Activated naive CD4-positive, alpha-beta T cell treated with Interleukin-2 at 50 U/mL for 16 hours (primary cell): ENCODE results near the gene MAP4K4.

ENCODE experiments used
- DNase-seq: peaks from one replicate; pipeline ENCODE4 v3.0.0-alpha.2; 2020

Gene MAP4K4

DNA sequence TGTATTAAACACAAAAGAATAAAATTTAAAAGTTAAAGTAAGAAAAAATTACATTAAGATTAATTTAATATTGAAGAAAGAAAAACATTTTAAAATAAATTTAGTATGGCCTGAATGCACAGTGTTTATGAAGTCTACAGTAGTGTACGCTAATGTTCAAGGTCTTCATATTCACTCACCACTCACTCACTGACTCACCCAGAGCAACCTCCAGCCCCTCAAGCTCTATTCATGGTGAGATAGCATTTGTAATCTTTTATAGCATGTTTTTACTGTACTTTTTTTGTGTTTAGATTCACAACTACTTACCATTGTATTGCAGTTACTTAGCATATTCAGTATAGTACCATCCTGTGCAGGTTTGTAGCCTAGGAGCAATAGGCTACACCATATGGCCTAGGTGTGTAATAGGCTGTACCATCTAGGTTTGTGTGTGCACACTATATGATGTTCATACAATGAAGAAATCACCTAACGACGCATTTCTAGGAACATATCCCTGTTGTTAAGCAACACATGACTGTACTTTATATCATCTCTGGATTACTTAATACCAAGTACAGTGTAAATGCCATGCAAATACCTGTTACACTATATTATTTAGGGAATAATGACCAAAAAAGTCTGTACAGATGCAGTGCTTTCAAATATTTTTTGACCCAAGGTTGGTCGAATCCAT, 150.3 kb downstream of the MAP4K4 start:
- no peak for DNase-seq

- no peak for DNase-seq
Observed at GRCh38 chr2:101848769-101849410, 151.4 kb downstream of the MAP4K4 start.

GRCh38 chr2:101850450-101850849, 152.9 kb downstream of the MAP4K4 start:
- no peak for DNase-seq

DNA sequence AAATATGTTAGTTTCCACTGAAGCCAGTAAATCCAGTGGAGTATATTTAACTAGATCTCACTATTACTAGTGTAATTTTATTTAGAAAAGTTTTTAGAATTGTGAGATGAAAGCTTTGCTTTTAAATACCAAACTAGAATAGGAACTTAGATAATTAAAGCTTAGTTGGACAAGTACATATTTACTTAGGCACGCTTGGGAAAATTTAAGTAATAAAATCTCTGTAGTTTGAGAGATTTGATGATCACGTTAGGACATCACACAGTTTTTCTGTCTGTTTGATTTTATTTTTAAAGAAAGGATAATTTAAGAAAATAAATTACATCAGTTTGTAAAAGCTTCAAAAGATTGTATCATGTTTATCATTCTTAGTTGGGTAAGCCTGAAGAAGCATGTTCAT, 153.5 kb downstream of the MAP4K4 start:
- no peak for DNase-seq

GRCh38 chr2:101852824-101853223, 155.3 kb downstream of the MAP4K4 start:
- DNase-seq, result no peak

- DNase-seq, result no peak
Observed at GRCh38 chr2:101854877-101855276, 157.4 kb downstream of the MAP4K4 start.

- DNase-seq, result no peak
Observed at GRCh38 chr2:101855776-101856175, 158.3 kb downstream of the MAP4K4 start.

- DNase-seq, result no peak
Observed at GRCh38 chr2:101858246-101858645, 160.7 kb downstream of the MAP4K4 start.

- no peak for DNase-seq
Observed at GRCh38 chr2:101858910-101859309, 161.4 kb downstream of the MAP4K4 start.

- DNase-seq, result no peak
Observed at GRCh38 chr2:101859604-101860003, 162.1 kb downstream of the MAP4K4 start.

GRCh38 chr2:101860157-101860556, 162.7 kb downstream of the MAP4K4 start:
- no peak for DNase-seq

DNA sequence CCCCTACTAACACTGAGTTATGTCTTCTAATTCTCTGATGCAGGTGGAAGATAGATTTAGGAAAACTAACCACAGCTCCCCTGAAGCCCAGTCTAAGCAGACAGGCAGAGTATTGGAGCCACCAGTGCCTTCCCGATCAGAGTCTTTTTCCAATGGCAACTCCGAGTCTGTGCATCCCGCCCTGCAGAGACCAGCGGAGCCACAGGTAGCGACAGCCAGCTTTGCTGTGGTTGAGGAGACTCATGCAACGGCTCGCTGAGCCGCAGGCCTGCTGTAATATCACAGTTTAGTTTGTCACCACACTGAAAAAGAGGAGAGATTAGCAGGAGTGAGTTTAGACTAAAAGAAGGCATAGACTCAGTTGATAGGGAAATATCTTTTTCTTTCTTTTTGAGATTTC, 163.3 kb downstream of the MAP4K4 start:
- DNase-seq, result no peak

DNA sequence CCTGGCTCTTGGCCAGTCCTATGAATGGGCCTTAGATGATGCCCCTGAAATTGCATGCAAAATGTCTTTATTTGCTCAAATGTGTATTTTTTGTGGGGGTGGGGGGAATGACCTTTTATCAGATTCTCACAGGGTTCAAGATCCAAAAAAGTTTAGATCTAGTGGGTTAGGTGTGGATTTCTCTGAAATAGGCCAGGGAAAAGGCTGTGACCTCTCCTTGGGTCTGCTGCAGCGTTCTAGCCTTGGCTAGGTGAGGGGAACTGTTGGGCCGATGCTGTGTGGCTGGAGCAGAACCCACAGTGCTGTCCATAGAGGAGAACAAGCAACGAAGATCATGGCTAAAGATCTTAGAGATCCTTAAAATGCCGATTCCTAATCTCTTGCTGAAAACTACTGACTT, 163.9 kb downstream of the MAP4K4 start:
- DNase-seq, result no peak

GRCh38 chr2:101863534-101863933, 166.0 kb downstream of the MAP4K4 start:
- DNase-seq, result no peak

- DNase-seq, result no peak
Observed at GRCh38 chr2:101864426-101864825, 166.9 kb downstream of the MAP4K4 start.

- DNase-seq, result no peak
Observed at GRCh38 chr2:101868525-101868924, 171.0 kb downstream of the MAP4K4 start.

GRCh38 chr2:101869527-101869926, 172.0 kb downstream of the MAP4K4 start:
- DNase-seq, result no peak

- no peak for DNase-seq
Observed at GRCh38 chr2:101870444-101870843, 172.9 kb downstream of the MAP4K4 start.

- DNase-seq, result no peak
Observed at GRCh38 chr2:101871480-101871879, 174.0 kb downstream of the MAP4K4 start.

DNA sequence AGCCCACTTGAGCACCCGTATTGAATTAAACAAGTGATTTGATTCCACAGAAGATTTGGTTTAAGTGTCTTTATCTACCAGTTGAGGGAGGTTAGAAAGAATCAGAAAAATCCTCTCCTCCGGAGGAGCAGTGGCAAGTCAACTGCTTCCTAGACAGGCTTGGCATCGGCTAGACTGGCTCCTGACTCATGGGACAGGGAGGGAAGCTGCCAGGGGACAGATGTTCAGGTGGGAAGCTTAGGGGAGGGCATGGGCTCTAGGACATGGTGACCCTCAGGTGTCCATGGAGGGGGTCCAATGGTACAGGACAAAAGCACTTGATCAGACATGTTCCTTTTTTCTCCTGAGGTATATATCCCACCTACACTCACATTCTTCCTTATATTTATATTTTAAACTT, 175.0 kb downstream of the MAP4K4 start:
- no peak for DNase-seq

DNA sequence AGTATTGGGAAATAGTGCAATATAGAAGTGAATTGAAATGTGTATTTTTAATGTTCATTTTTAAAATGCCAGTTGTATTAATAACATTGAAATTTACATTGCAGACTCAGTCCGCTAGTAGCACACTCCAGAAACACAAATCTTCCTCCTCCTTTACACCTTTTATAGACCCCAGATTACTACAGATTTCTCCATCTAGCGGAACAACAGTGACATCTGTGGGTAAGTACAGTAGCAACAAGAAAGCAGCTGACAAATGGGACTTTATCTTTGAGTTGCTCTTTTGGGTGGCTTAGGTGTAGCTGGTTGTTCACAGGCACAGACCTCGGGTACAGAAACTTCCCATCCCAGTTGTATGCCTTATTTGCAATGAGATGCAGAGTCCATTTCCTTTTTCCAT, 176.0 kb downstream of the MAP4K4 start:
- DNase-seq, result no peak

GRCh38 chr2:101874069-101874468, 176.6 kb downstream of the MAP4K4 start:
- DNase-seq, result no peak

DNA sequence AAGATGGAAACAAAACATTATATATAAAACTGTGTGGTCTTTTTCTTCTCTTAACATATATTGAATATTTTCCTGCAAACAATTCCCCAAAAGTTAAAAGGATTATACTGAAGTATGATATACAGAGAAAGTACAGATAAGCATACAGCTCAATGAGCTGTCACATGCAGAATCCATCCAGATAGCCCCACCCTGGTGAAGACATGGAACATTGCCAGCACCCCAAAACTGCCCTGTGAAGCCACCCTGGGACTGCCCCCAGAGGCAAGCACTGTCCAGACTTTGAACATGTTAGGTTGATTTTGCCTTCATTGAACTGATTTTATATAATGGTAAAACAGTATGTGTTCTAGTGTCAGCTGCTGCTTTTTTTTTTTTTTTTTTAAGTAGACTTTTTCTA, 182.0 kb downstream of the MAP4K4 start:
- no peak for DNase-seq

DNA sequence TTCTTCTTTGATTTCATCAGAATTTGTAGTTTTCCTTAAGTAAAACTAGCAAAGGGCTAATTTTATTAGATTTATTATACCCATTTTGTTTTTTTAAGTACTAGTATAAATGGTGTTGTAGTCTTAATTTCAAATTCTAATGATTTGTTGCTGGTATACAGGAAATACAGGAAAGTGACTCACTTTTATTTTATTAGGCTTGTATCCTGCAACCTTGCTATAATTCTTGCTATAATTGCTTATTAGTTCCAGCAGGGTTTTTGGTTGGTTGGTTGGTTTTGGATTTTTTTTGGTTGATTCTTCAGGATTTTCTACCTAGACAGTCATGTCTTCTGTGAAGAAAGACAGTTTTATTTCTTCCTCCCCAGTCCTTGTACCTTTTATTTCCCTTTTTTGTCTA, 183.6 kb downstream of the MAP4K4 start:
- no peak for DNase-seq

GRCh38 chr2:101882769-101883307, 185.3 kb downstream of the MAP4K4 start:
- DNase-seq, result no peak
